B cell (primary cell): ENCODE measurements around the gene MOSPD2. TPM values are rescaled to one million over a fixed set of nuclear protein-coding genes. Genes with fewer than 3 reads are reported as not detected.

ENCODE experiments used
- ATAC-seq: fragments of 200-7000 bp; cut with Tn5 transposase; one replicate; pipeline ENCODE4 v1.10.0; 2021; ENCODE audit warnings: low read depth, mild to moderate bottlenecking, moderate number of reproducible peaks, moderate library complexity
- CTCF ChIA-PET: fragments of 350-600 bp; sonication (Branson Sonifier 250); formaldehyde crosslinking; loops from one replicate; lab custom pipeline; 2021; ENCODE audit warnings: antibody characterized with exemption, inconsistent platforms; lab: Charles Lee
- POLR2A ChIA-PET: fragments of 350-600 bp; sonication (Branson Sonifier 250); formaldehyde crosslinking; loops from one replicate; lab custom pipeline; 2021; ENCODE audit warnings: antibody characterized with exemption; lab: Charles Lee
- DNase-seq: peaks from one replicate; pipeline ENCODE4 v3.0.0; 2013
- H2AFZ ChIP-seq: 2 replicates; pipeline ENCODE4 v1.6.1; 2012; ENCODE audit warnings: mild to moderate bottlenecking, low read depth, low read length; ENCODE audit not compliant: insufficient read depth, poor library complexity, severe bottlenecking
- H3K27ac ChIP-seq, 2 donors: 1 replicate in 1 of 2; 2 replicates in 1 of 2; pipeline ENCODE4 v1.5.1; 2012 to 2013; ENCODE audit warnings: low read length in 2 of 2, mild to moderate bottlenecking in 2 of 2, moderate library complexity in 1 of 2
- H3K27me3 ChIP-seq, 4 experiments: fragments of 200-600 bp in 1 of 4; sonication (generic) in 1 of 4; replicated peaks in 1 of 4; 1 replicate in 2 of 4; 2 replicates in 2 of 4; pipeline versions ENCODE4 v1.6.1 to v1.7.0; 2013 to 2016; ENCODE audit warnings: low read length in 3 of 4, mild to moderate bottlenecking in 2 of 4, mixed read lengths in 1 of 4, moderate library complexity in 1 of 4; ENCODE audit not compliant: insufficient read depth in 4 of 4, control insufficient read depth in 3 of 4; ENCODE audit errors: control extremely low read depth in 1 of 4
- H3K36me3 ChIP-seq, 2 experiments: replicated peaks in 1 of 2; 1 replicate in 1 of 2; 2 replicates in 1 of 2; pipeline versions ENCODE4 v1.6.1 to v1.7.1; 2013; ENCODE audit warnings: low read length in 1 of 2; ENCODE audit not compliant: insufficient read depth in 2 of 2, control insufficient read depth in 1 of 2; ENCODE audit errors: control extremely low read depth in 1 of 2, extremely low read depth in 1 of 2
- H3K4me1 ChIP-seq, 2 donors: fragments of 200-600 bp in 1 of 2; sonication (generic) in 1 of 2; 1 replicate in 1 of 2; 2 replicates in 1 of 2; pipeline versions ENCODE4 v1.5.1 to v1.6.1; 2013 to 2017; ENCODE audit warnings: low read length in 2 of 2; ENCODE audit not compliant: control insufficient read depth in 2 of 2, insufficient read depth in 2 of 2
- H3K4me2 ChIP-seq: replicated peaks from 2 replicates; pipeline ENCODE3; 2012; ENCODE audit warnings: mild to moderate bottlenecking, low read depth, low read length; ENCODE audit not compliant: poor library complexity, severe bottlenecking
- H3K4me3 ChIP-seq, 5 experiments: fragments of 200-600 bp in 1 of 5; sonication (generic) in 1 of 5; 1 replicate in 3 of 5; 2 replicates in 2 of 5; pipeline versions ENCODE4 v1.5.1 to v1.7.0; 2011 to 2016; ENCODE audit warnings: low read length in 4 of 5, mild to moderate bottlenecking in 4 of 5, low read depth in 2 of 5, control low read depth in 1 of 5, moderate library complexity in 1 of 5; ENCODE audit not compliant: insufficient read depth in 1 of 5; ENCODE audit errors: control extremely low read depth in 1 of 5, extremely low read depth in 1 of 5
- H3K79me2 ChIP-seq: fragments of 200-600 bp; sonication (generic); one replicate; pipeline ENCODE4 v1.6.0; 2016; ENCODE audit warnings: low read length; ENCODE audit not compliant: control insufficient read depth, insufficient read depth
- H3K9ac ChIP-seq: fragments of 200-600 bp; sonication (generic); 2 replicates; pipeline ENCODE4 v1.6.1; 2017; ENCODE audit warnings: mild to moderate bottlenecking, low read length, moderate library complexity
- H3K9me3 ChIP-seq, 3 donors: one replicate each; pipeline versions ENCODE4 v1.6.1 to v1.7.1; 2013; ENCODE audit warnings: low read length in 2 of 3; ENCODE audit not compliant: control insufficient read depth in 2 of 3, insufficient read depth in 1 of 3; ENCODE audit errors: control extremely low read depth in 1 of 3
- H4K20me1 ChIP-seq: 2 replicates; pipeline ENCODE4 v1.6.0; 2012; ENCODE audit warnings: mild to moderate bottlenecking, low read length; ENCODE audit not compliant: insufficient read depth, control insufficient read depth, poor library complexity, severe bottlenecking
- H3K27ac Mint-ChIP-seq: one replicate; pipeline ENCODE4 v1.8.0; 2021; ENCODE audit warnings: mixed read lengths
- H3K27me3 Mint-ChIP-seq: one replicate; pipeline ENCODE4 v1.8.0; 2021; ENCODE audit warnings: mixed read lengths
- H3K4me1 Mint-ChIP-seq: one replicate; pipeline ENCODE4 v1.8.0; 2021; ENCODE audit warnings: mixed read lengths
- H3K4me3 Mint-ChIP-seq: one replicate; pipeline ENCODE4 v1.8.0; 2021; ENCODE audit warnings: mixed read lengths
- H3K9me3 Mint-ChIP-seq: one replicate; pipeline ENCODE4 v1.8.0; 2022; ENCODE audit warnings: mixed read lengths; ENCODE audit not compliant: insufficient read depth
- CTCF ChIP-seq: fragments of 200-600 bp; IDR thresholded peaks from one replicate; pipeline ENCODE4 v1.8.0; 2022; ENCODE audit warnings: antibody characterized with exemption, mild to moderate bottlenecking
- EZH2 ChIP-seq: IDR thresholded peaks from 2 replicates; pipeline ENCODE4 v1.6.1; 2012; ENCODE audit warnings: borderline replicate concordance, low read depth, mild to moderate bottlenecking, moderate library complexity, low read length; ENCODE audit not compliant: insufficient read depth, poor library complexity, severe bottlenecking
- WGBS: methylation state at CpG from one replicate; pipeline ENCODE4 v1.1.5; 2013; ENCODE audit warnings: missing lambda C conversion rate; ENCODE audit not compliant: insufficient coverage; 5-methylcytosine and 5-hydroxymethylcytosine counted together
- intact Hi-C: fragments of 100-400 bp; cut with micrococcal nuclease; formaldehyde crosslinking; loops from one replicate; pipeline ENCODE4 v1.10.0; 2022
- polyA plus RNA-seq: library from polyadenylated mRNA; depleted of rRNA; stranded (reverse); fragments of >200 nt; gene quantifications from 2 replicates; pipeline ENCODE4 v1.2.3, GENCODE V29; 2012
- total RNA-seq, 2 donors: library from RNA; stranded (reverse); fragments of 120-200 nt in 1 of 2; gene quantifications; 1 replicate in 1 of 2; 2 replicates in 1 of 2; pipeline versions ENCODE4 v1.2.3 to v1.2.4, GENCODE V29; 2013 to 2022

MOSPD2 gene
- total and polyA plus RNA-seq, 2 donors (not counting 1 experiment from before 2014, with no cell fraction given): 5.2 to 23.1 TPM

- Histone ChIP-seq H3K27me3 (no peaks in the 10 kb centered on the region), H3K4me2 (no peak overlapping the region), H3K79me2 (peaks cover 8% of the 10 kb centered on the region), H3K36me3 (no peaks in the 10 kb centered on the region), H3K9ac (no peak overlapping the region), H3K4me3 (no peak overlapping the region), H3K9me3 (no peaks in the 10 kb centered on the region), H3K27ac (no peak overlapping the region), H2AFZ (no peak overlapping the region), H3K4me1 (peaks cover 7 to 11% of the 10 kb centered on the region in 2 donors), H4K20me1 (no peaks in the 10 kb centered on the region)
- no peaks in the 10 kb centered on the region for H3K9me3 Mint-ChIP-seq
- ATAC-seq (no peak), DNase-seq (no peak)
- peak overlapping the region; percentile 24 for H3K4me3 Mint-ChIP-seq
- TF ChIP-seq CTCF: no peak
- TF ChIP-seq EZH2: no peak
- CTCF ChIA-PET: no interaction called here
- no peaks in the 10 kb centered on the region for H3K27me3 Mint-ChIP-seq
- peaks cover 13% of the 10 kb centered on the region for H3K4me1 Mint-ChIP-seq
- 81% methylated on average over 2 of the region's 7 CpGs for WGBS
- intact Hi-C loops: loop anchor here (10.0 kb wide), 1 partner anchor 979 kb away; the partner anchor contains the start of gene AP1S2
- no peak overlapping the region for H3K27ac Mint-ChIP-seq
- POLR2A ChIA-PET: no interaction called here
These were observed 2.4 kb downstream of the MOSPD2 start for GRCh38 chrX:14875624-14876023.

GRCh38 chrX:14883826-14884225 is 10.6 kb downstream of the MOSPD2 start:
- H2AFZ ChIP-seq: no peak overlapping the region
- no peak for TF ChIP-seq CTCF
- TF ChIP-seq EZH2: no peak
- no peak overlapping the region for H3K9ac ChIP-seq
- POLR2A ChIA-PET: no interaction called here
- H3K4me2 ChIP-seq: no peak overlapping the region
- H3K27me3 Mint-ChIP-seq: no peaks in the 10 kb centered on the region
- no peaks in the 10 kb centered on the region for H3K4me1 ChIP-seq
- H3K79me2 ChIP-seq: peaks cover 3% of the 10 kb centered on the region
- no peaks in the 10 kb centered on the region for H4K20me1 ChIP-seq
- H3K9me3 ChIP-seq: no peaks in the 10 kb centered on the region
- H3K9me3 Mint-ChIP-seq: no peaks in the 10 kb centered on the region
- no peak overlapping the region for H3K4me3 Mint-ChIP-seq
- CTCF ChIA-PET: no interaction called here
- no peak for ATAC-seq
- no peak overlapping the region for H3K27ac Mint-ChIP-seq
- no peak overlapping the region for H3K27ac ChIP-seq
- H3K36me3 ChIP-seq: no peaks in the 10 kb centered on the region
- no peak for DNase-seq
- no peak overlapping the region for H3K4me3 ChIP-seq
- peaks cover 2% of the 10 kb centered on the region for H3K4me1 Mint-ChIP-seq
- intact Hi-C loops: no loop called here
- H3K27me3 ChIP-seq: no peaks in the 10 kb centered on the region
